ENCODE data around the gene CHD9NB. TPM values are rescaled to one million over a fixed set of nuclear protein-coding genes. Genes with fewer than 3 reads are reported as not detected.

The CHD9NB gene
- total and polyA plus RNA-seq, 2 of the 4 experiments (the other 2 are of a cell fraction), result 0.94 to 1.1 TPM

- H3K79me1 ChIP-seq (ENCODE audit: low read depth in 1 of 2, low read length in 2 of 2), result peaks cover 22 to 63% of the 10 kb centered on the region in 2 experiments
- H3K9me1 ChIP-seq (ENCODE audit: insufficient read depth, low read length), result peaks cover 31% of the 10 kb centered on the region
- peak overlapping the region; percentile 31; the same call in 1 of the 2 replicates for H2AK5ac ChIP-seq (ENCODE audit: low read depth, low read length)
- ATAC-seq (ENCODE audit: low read depth) (no peak), DNase-seq (no peak)
- no peak overlapping the region for H3K56ac ChIP-seq (ENCODE audit: extremely low read depth, insufficient read depth, low read length)
- H3K4me3 ChIP-seq (ENCODE audit: insufficient read depth, low read depth, low read length), result no peak overlapping the region
- no peak overlapping the region for H2BK120ac ChIP-seq (ENCODE audit: low read depth, low read length)
- in situ Hi-C loops (cut with MboI; ENCODE audit: low sequenced_read_pairs), result no loop called here
- intact Hi-C loops (cut with micrococcal nuclease), result no loop called here
- no peak overlapping the region for H4K91ac ChIP-seq (ENCODE audit: insufficient read depth, low read depth, low read length)
- no peak overlapping the region for H3K14ac ChIP-seq (replicated peaks; ENCODE audit: low read depth, low read length)
- dilution Hi-C loops (cut with HindIII; ENCODE audit: low sequenced_read_pairs, unreplicated experiment), result no loop called here
- no peak overlapping the region for H2AK9ac ChIP-seq (replicated peaks; ENCODE audit: low read depth, low read length, poor library complexity)
- H2BK5ac ChIP-seq (ENCODE audit: low read depth, low read length, poor library complexity, severe bottlenecking), result no peak overlapping the region
- no peak overlapping the region for H3K4ac ChIP-seq (ENCODE audit: low read depth, low read length)
- no peaks in the 10 kb centered on the region for H3K36me3 ChIP-seq (ENCODE audit: control insufficient read depth, insufficient read depth, low read length)
- no peak overlapping the region for H3K4me2 ChIP-seq (ENCODE audit: low read depth, low read length)
- H4K5ac ChIP-seq (ENCODE audit: low read depth, low read length), result no peak overlapping the region
- H3K27me3 ChIP-seq (ENCODE audit: control insufficient read depth, insufficient read depth, low read length), result no peaks in the 10 kb centered on the region
- WGBS, 2 experiments (ENCODE audit: extremely low coverage in 2 of 2, insufficient read length in 1 of 2), result no CpG with 5 or more reads among the region's 4 CpGs
- H4K20me1 ChIP-seq (ENCODE audit: insufficient read depth, low read length), result peaks cover 13% of the 10 kb centered on the region; the same call in 1 of the 2 replicates
- H4K8ac ChIP-seq (ENCODE audit: low read depth in 2 of 2, low read length in 2 of 2), result no peak overlapping the region
- ChIA-PET CTCF (no interaction called here), POLR2A (ENCODE audit: unreplicated experiment) (no interaction called here)
- TF ChIP-seq CHD1 (IDR thresholded peaks at IDR 0.05; ENCODE audit: low read depth, low read length), result no peak
- no peak for TF ChIP-seq RFX5 (IDR thresholded peaks at IDR 0.05; ENCODE audit: low read depth, low read length)
- no peak for TF ChIP-seq RAD21 (IDR thresholded peaks at IDR 0.05; ENCODE audit: low read length)
- TF ChIP-seq FOS (IDR thresholded peaks at IDR 0.05; ENCODE audit: low read depth, low read length), result no peak
- TF ChIP-seq NFE2L2 (IDR thresholded peaks at IDR 0.05; ENCODE audit: low read depth, low read length), result no peak
- no peak for TF ChIP-seq CTCF (conservative IDR thresholded peaks at IDR 0.05; ENCODE audit: low read depth, low read length)
- TF ChIP-seq ELK1 (IDR thresholded peaks at IDR 0.05; ENCODE audit: borderline replicate concordance, low read depth, low read length), result no peak
- no peak for TF ChIP-seq RCOR1 (IDR thresholded peaks at IDR 0.05; ENCODE audit: insufficient replicate concordance, low read length)
- TF ChIP-seq MAFK (IDR thresholded peaks at IDR 0.05; ENCODE audit: low read depth, low read length), result no peak
- no peak for TF ChIP-seq BHLHE40 (IDR thresholded peaks at IDR 0.05; ENCODE audit: low read depth, low read length)
- TF ChIP-seq MXI1 (IDR thresholded peaks at IDR 0.05; ENCODE audit: borderline replicate concordance, low read depth, low read length), result no peak
- no peak for TF ChIP-seq POLR2A (IDR thresholded peaks at IDR 0.05; ENCODE audit: low read depth, low read length)
- TF ChIP-seq SMC3 (IDR thresholded peaks at IDR 0.05; ENCODE audit: low read depth, low read length), result no peak
- no peak for TF ChIP-seq USF2 (IDR thresholded peaks at IDR 0.05; ENCODE audit: low read depth, low read length)
- no peak overlapping the region for H2BK20ac ChIP-seq (ENCODE audit: low read depth, low read length)
- peaks cover 16% of the 10 kb centered on the region for H3K4me1 ChIP-seq (ENCODE audit: control insufficient read depth, insufficient read depth, low read length)
- H3K9me3 ChIP-seq (ENCODE audit: control insufficient read depth, insufficient read depth, low read length), result no peaks in the 10 kb centered on the region
- no peak overlapping the region for H2AFZ ChIP-seq (replicated peaks; ENCODE audit: low read length, poor library complexity)
- no peak overlapping the region for H3K18ac ChIP-seq (ENCODE audit: low read depth, low read length)
- H3K23ac ChIP-seq (ENCODE audit: low read depth, low read length), result no peak overlapping the region
- BruUV-seq (replicated peaks), result no TSS peak
- H3K27ac ChIP-seq (ENCODE audit: insufficient read depth, low read length), result no peak overlapping the region
- H2BK15ac ChIP-seq (ENCODE audit: low read depth, low read length), result no peak overlapping the region
- no peak overlapping the region for H3K9ac ChIP-seq (ENCODE audit: low read depth, low read length)
These were observed 31.4 kb upstream of the CHD9NB start for GRCh38 chr16:53084141-53084541.

All from IMR-90 (cell line).